ENCODE measurements around the gene ADCY5.

The ADCY5 gene

GRCh38 chr3:123347205-123347604 is 101.7 kb downstream of the ADCY5 start:
- no peak overlapping the region for H3K4me3 ChIP-seq (ENCODE audit: low read depth, low read length)
- H3K4me1 ChIP-seq (ENCODE audit: control insufficient read depth, insufficient read depth, low read length) = peaks cover 43% of the 10 kb centered on the region
- H3K9ac ChIP-seq (ENCODE audit: low read length) = no peak overlapping the region
- H3K27ac ChIP-seq (ENCODE audit: low read depth, low read length) = no peak overlapping the region
- H3K27me3 ChIP-seq (ENCODE audit: control insufficient read depth, insufficient read depth, low read length) = no peaks in the 10 kb centered on the region; the same call in 1 of the 2 replicates
- no peaks in the 10 kb centered on the region for H3K36me3 ChIP-seq (ENCODE audit: control insufficient read depth, insufficient read depth, low read length)
- no peaks in the 10 kb centered on the region for H3K9me3 ChIP-seq (ENCODE audit: control insufficient read depth, insufficient read depth, low read depth, low read length)

GRCh38 chr3:123346021-123346420 is 102.9 kb downstream of the ADCY5 start:
- H3K36me3 ChIP-seq (ENCODE audit: control insufficient read depth, insufficient read depth, low read length) = no peaks in the 10 kb centered on the region
- H3K9me3 ChIP-seq (ENCODE audit: control insufficient read depth, insufficient read depth, low read depth, low read length) = no peaks in the 10 kb centered on the region
- no peak overlapping the region for H3K9ac ChIP-seq (ENCODE audit: low read length)
- H3K27me3 ChIP-seq (ENCODE audit: control insufficient read depth, insufficient read depth, low read length) = no peaks in the 10 kb centered on the region; the same call in 1 of the 2 replicates
- H3K27ac ChIP-seq (ENCODE audit: low read depth, low read length) = no peak overlapping the region
- peaks cover 31% of the 10 kb centered on the region for H3K4me1 ChIP-seq (ENCODE audit: control insufficient read depth, insufficient read depth, low read length)
- H3K4me3 ChIP-seq (ENCODE audit: low read depth, low read length) = no peak overlapping the region

- H3K4me3 ChIP-seq (ENCODE audit: low read depth, low read length) = no peak overlapping the region
- H3K9ac ChIP-seq (ENCODE audit: low read length) = no peak overlapping the region
- H3K27me3 ChIP-seq (ENCODE audit: control insufficient read depth, insufficient read depth, low read length) = no peaks in the 10 kb centered on the region; the same call in 1 of the 2 replicates
- peaks cover 31% of the 10 kb centered on the region for H3K4me1 ChIP-seq (ENCODE audit: control insufficient read depth, insufficient read depth, low read length)
- 0 out of 2 replicates have a peak overlapping the region, but pooled peaks have one; percentile 5 for H3K27ac ChIP-seq (ENCODE audit: low read depth, low read length)
- no peaks in the 10 kb centered on the region for H3K9me3 ChIP-seq (ENCODE audit: control insufficient read depth, insufficient read depth, low read depth, low read length)
- no peaks in the 10 kb centered on the region for H3K36me3 ChIP-seq (ENCODE audit: control insufficient read depth, insufficient read depth, low read length)
Observed at GRCh38 chr3:123344907-123345594, 103.8 kb downstream of the ADCY5 start.

- no peak overlapping the region for H3K9ac ChIP-seq (ENCODE audit: low read length)
- H3K4me1 ChIP-seq (ENCODE audit: control insufficient read depth, insufficient read depth, low read length) = peaks cover 31% of the 10 kb centered on the region
- no peaks in the 10 kb centered on the region; the same call in 1 of the 2 replicates for H3K27me3 ChIP-seq (ENCODE audit: control insufficient read depth, insufficient read depth, low read length)
- H3K9me3 ChIP-seq (ENCODE audit: control insufficient read depth, insufficient read depth, low read depth, low read length) = no peaks in the 10 kb centered on the region
- H3K36me3 ChIP-seq (ENCODE audit: control insufficient read depth, insufficient read depth, low read length) = no peaks in the 10 kb centered on the region
- H3K27ac ChIP-seq (ENCODE audit: low read depth, low read length) = 0 out of 2 replicates have a peak overlapping the region, but pooled peaks have one; percentile 5
- no peak overlapping the region for H3K4me3 ChIP-seq (ENCODE audit: low read depth, low read length)
Observed at GRCh38 chr3:123344175-123344906, 104.5 kb downstream of the ADCY5 start.

- Histone ChIP-seq H3K27ac (ENCODE audit: low read depth, low read length) (no peak overlapping the region), H3K27me3 (ENCODE audit: control insufficient read depth, insufficient read depth, low read length) (no peaks in the 10 kb centered on the region), H3K9me3 (ENCODE audit: control insufficient read depth, insufficient read depth, low read depth, low read length) (no peaks in the 10 kb centered on the region), H3K4me1 (ENCODE audit: control insufficient read depth, insufficient read depth, low read length) (peaks cover 31% of the 10 kb centered on the region), H3K36me3 (ENCODE audit: control insufficient read depth, insufficient read depth, low read length) (no peaks in the 10 kb centered on the region), H3K9ac (ENCODE audit: low read length) (peak overlapping the region; percentile 15), H3K4me3 (ENCODE audit: low read depth, low read length) (no peak overlapping the region)
Observed at GRCh38 chr3:123343296-123344174, 105.4 kb downstream of the ADCY5 start.

GRCh38 chr3:123342631-123343080 is 106.2 kb downstream of the ADCY5 start:
- Histone ChIP-seq H3K9me3 (ENCODE audit: control insufficient read depth, insufficient read depth, low read depth, low read length) (0 out of 2 replicates have a peak, but pooled peaks cover 2% of the 10 kb centered on the region), H3K4me1 (ENCODE audit: control insufficient read depth, insufficient read depth, low read length) (peaks cover 31% of the 10 kb centered on the region), H3K9ac (ENCODE audit: low read length) (no peak overlapping the region), H3K27ac (ENCODE audit: low read depth, low read length) (no peak overlapping the region), H3K4me3 (ENCODE audit: low read depth, low read length) (no peak overlapping the region), H3K27me3 (ENCODE audit: control insufficient read depth, insufficient read depth, low read length) (no peaks in the 10 kb centered on the region), H3K36me3 (ENCODE audit: control insufficient read depth, insufficient read depth, low read length) (no peaks in the 10 kb centered on the region)

- H3K4me1 ChIP-seq (ENCODE audit: control insufficient read depth, insufficient read depth, low read length) = peaks cover 31% of the 10 kb centered on the region
- H3K9me3 ChIP-seq (ENCODE audit: control insufficient read depth, insufficient read depth, low read depth, low read length) = 0 out of 2 replicates have a peak, but pooled peaks cover 7% of the 10 kb centered on the region
- no peak overlapping the region for H3K4me3 ChIP-seq (ENCODE audit: low read depth, low read length)
Observed at GRCh38 chr3:123341871-123342630, 106.8 kb downstream of the ADCY5 start.

GRCh38 chr3:123340336-123340735 is 108.6 kb downstream of the ADCY5 start:
- H3K4me3 ChIP-seq (ENCODE audit: low read depth, low read length) = no peak overlapping the region
- peaks cover 24% of the 10 kb centered on the region for H3K4me1 ChIP-seq (ENCODE audit: control insufficient read depth, insufficient read depth, low read length)
- H3K36me3 ChIP-seq (ENCODE audit: control insufficient read depth, insufficient read depth, low read length) = no peaks in the 10 kb centered on the region
- no peak overlapping the region for H3K27ac ChIP-seq (ENCODE audit: low read depth, low read length)
- no peak overlapping the region for H3K9ac ChIP-seq (ENCODE audit: low read length)
- no peaks in the 10 kb centered on the region for H3K27me3 ChIP-seq (ENCODE audit: control insufficient read depth, insufficient read depth, low read length)
- H3K9me3 ChIP-seq (ENCODE audit: control insufficient read depth, insufficient read depth, low read depth, low read length) = 0 out of 2 replicates have a peak, but pooled peaks cover 7% of the 10 kb centered on the region

More at GRCh38 chr3:123341871-123342630, 106.8 kb downstream of the ADCY5 start:
- no peaks in the 10 kb centered on the region for H3K36me3 ChIP-seq (ENCODE audit: control insufficient read depth, insufficient read depth, low read length)
- no peak overlapping the region for H3K27ac ChIP-seq (ENCODE audit: low read depth, low read length)
- H3K27me3 ChIP-seq (ENCODE audit: control insufficient read depth, insufficient read depth, low read length) = no peaks in the 10 kb centered on the region
- no peak overlapping the region for H3K9ac ChIP-seq (ENCODE audit: low read length)

- peaks cover 13% of the 10 kb centered on the region for H3K4me1 ChIP-seq (ENCODE audit: control insufficient read depth, insufficient read depth, low read length)
- no peak overlapping the region for H3K4me3 ChIP-seq (ENCODE audit: low read depth, low read length)
- H3K9me3 ChIP-seq (ENCODE audit: control insufficient read depth, insufficient read depth, low read depth, low read length) = 0 out of 2 replicates have a peak, but pooled peaks cover 7% of the 10 kb centered on the region
- no peak overlapping the region for H3K9ac ChIP-seq (ENCODE audit: low read length)
- no peaks in the 10 kb centered on the region for H3K27me3 ChIP-seq (ENCODE audit: control insufficient read depth, insufficient read depth, low read length)
- H3K36me3 ChIP-seq (ENCODE audit: control insufficient read depth, insufficient read depth, low read length) = no peaks in the 10 kb centered on the region
- no peak overlapping the region for H3K27ac ChIP-seq (ENCODE audit: low read depth, low read length)
Observed at GRCh38 chr3:123339302-123339701, 109.6 kb downstream of the ADCY5 start.

- Histone ChIP-seq H3K27me3 (ENCODE audit: control insufficient read depth, insufficient read depth, low read length) (no peaks in the 10 kb centered on the region), H3K27ac (ENCODE audit: low read depth, low read length) (no peak overlapping the region), H3K9ac (ENCODE audit: low read length) (no peak overlapping the region), H3K4me1 (ENCODE audit: control insufficient read depth, insufficient read depth, low read length) (peaks cover 7% of the 10 kb centered on the region; the same call in 1 of the 2 replicates), H3K4me3 (ENCODE audit: low read depth, low read length) (no peak overlapping the region), H3K36me3 (ENCODE audit: control insufficient read depth, insufficient read depth, low read length) (no peaks in the 10 kb centered on the region), H3K9me3 (ENCODE audit: control insufficient read depth, insufficient read depth, low read depth, low read length) (0 out of 2 replicates have a peak, but pooled peaks cover 7% of the 10 kb centered on the region)
Observed at GRCh38 chr3:123338620-123339061, 110.2 kb downstream of the ADCY5 start.
